ENCODE results near the gene ARMC2. TPM values are rescaled to one million over a fixed set of nuclear protein-coding genes. Genes with fewer than 3 reads are reported as not detected.

The ARMC2 gene
- total RNA-seq, 2 experiments from 2014 or later = 10.3 to 10.9 TPM

DNA sequence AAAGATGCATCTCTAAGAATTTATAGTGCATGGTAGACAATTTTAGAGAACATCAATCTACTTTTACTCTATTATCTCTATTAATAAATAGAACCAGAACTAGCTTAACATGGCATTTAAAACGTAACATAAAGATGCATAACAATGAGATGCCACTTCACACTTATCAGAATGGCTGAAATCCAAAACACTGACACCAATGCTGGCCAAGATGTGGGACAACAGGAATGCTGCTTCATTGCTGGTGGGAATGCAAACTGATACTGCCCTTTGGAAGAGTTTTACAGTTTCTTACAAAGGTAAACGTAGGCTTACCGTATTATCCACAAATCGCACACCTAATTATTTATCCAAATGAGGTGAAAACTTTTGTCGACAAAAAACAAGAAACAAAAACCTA lies 151.2 kb downstream of the ARMC2 start:
- ATAC-seq (no peak), DNase-seq (no peak)
- POLR2A ChIA-PET = no interaction called here
- no peaks in the 10 kb centered on the region for H3K9me3 Mint-ChIP-seq (ENCODE audit: insufficient read depth)
- CTCF ChIA-PET = interaction anchor here (0.6 to 1.2 kb wide), 2 partner anchors 41 to 73 kb away, joined by 3 read pairs; no protein-coding TSS in a partner anchor
- H3K27me3 Mint-ChIP-seq (ENCODE audit: low read depth) = no peaks in the 10 kb centered on the region
- peaks cover 10% of the 10 kb centered on the region for H3K4me1 Mint-ChIP-seq (ENCODE audit: low read depth)
- no peak overlapping the region for H3K27ac Mint-ChIP-seq
- peaks cover 43% of the 10 kb centered on the region for H3K36me3 Mint-ChIP-seq (ENCODE audit: low read depth)
- H3K4me3 Mint-ChIP-seq = no peak overlapping the region

DNA sequence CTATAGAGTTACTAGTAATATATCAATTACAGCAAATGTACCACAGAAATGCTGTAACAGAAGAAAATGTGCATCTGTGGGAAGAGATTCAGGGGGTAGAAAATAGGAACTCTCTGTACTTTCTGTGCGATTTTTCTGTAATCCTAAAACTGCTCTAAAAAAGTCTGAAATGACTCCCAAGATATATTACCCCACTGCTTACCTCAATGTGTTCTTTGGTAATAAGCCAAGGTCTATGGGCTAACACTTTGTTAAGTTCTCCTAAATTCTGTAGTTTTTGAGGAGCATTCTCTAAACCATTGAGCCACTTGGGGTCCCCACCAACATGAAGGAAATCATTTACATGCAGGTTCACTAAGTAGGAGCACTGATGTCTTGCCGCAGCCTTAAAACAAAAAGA lies 152.1 kb downstream of the ARMC2 start:
- CTCF ChIA-PET = no interaction called here
- POLR2A ChIA-PET = no interaction called here
- ATAC-seq (no peak), DNase-seq (no peak)
- no peak overlapping the region for H3K27ac Mint-ChIP-seq
- H3K4me3 Mint-ChIP-seq = no peak overlapping the region
- H3K27me3 Mint-ChIP-seq (ENCODE audit: low read depth) = no peaks in the 10 kb centered on the region
- peaks cover 46% of the 10 kb centered on the region for H3K36me3 Mint-ChIP-seq (ENCODE audit: low read depth)
- no peaks in the 10 kb centered on the region for H3K9me3 Mint-ChIP-seq (ENCODE audit: insufficient read depth)
- H3K4me1 Mint-ChIP-seq (ENCODE audit: low read depth) = peaks cover 17% of the 10 kb centered on the region

DNA sequence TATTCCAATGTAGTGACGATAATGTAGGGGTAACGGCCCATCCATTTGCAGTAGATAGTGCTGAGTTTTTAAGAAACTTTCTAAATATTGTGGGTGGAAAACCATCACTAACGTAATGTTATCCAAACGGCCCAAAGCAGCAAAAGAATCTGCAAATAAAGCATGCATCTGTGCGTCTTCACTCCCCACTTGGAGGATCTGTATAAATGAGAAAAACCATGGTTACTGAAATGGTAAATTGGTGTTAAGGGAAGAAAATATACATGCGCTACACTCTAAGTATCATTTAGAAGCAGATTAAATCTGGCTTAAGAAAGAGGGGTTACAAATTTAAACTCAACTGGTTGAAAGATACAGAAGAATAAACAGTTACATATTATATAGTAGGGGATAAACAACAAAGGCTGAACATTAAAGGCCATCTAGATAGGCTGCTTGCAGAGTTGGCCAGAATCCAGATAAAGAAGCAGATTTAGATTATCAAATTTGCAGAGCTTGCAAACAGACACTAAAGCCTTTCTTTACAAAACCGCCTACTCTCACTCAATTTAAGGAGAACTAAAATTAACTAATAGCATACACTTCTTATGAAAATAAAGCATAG lies 153.2 kb downstream of the ARMC2 start:
- CTCF ChIA-PET = no interaction called here
- ATAC-seq = no peak
- Mint-ChIP-seq H3K4me1 (ENCODE audit: low read depth) (peaks cover 23% of the 10 kb centered on the region), H3K9me3 (ENCODE audit: insufficient read depth) (no peaks in the 10 kb centered on the region), H3K27ac (no peak overlapping the region), H3K4me3 (no peak overlapping the region), H3K36me3 (ENCODE audit: low read depth) (peaks cover 39% of the 10 kb centered on the region), H3K27me3 (ENCODE audit: low read depth) (no peaks in the 10 kb centered on the region)
- no peak for DNase-seq
- POLR2A ChIA-PET = no interaction called here

DNA sequence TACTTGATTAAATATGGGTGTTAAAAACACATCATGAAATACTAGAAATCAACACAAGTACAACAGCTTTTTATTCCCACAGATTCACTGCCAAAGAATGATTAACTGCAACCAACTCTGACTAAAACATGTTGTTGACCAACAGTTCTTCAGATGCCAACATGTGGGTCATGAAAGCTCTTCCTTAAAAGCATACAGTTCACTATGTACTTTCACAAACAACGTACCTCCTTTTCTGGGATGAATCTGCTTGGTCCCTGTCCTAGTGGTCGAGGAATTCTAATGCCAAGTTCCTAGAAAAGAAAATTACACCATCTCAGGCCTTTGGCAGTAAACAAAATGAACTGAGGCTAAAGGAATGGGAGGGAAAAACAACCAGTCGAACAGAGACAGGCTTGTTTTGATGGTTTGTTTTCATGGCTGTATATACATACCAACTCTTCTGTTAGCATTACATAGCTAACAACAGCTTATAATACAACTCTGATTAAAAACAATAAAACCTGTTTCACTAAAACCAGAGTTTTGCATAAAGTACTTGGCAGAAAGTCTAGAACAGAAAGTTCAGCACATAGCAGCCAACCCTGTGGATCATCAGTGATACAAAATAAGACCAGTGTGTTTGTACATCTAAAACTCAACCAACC lies 154.0 kb downstream of the ARMC2 start:
- Mint-ChIP-seq H3K27ac (no peak overlapping the region), H3K9me3 (ENCODE audit: insufficient read depth) (no peaks in the 10 kb centered on the region), H3K4me3 (no peak overlapping the region), H3K36me3 (ENCODE audit: low read depth) (peaks cover 40% of the 10 kb centered on the region), H3K27me3 (ENCODE audit: low read depth) (no peaks in the 10 kb centered on the region), H3K4me1 (ENCODE audit: low read depth) (peaks cover 31% of the 10 kb centered on the region)
- CTCF ChIA-PET = no interaction called here
- ATAC-seq = no peak
- no peak for DNase-seq
- POLR2A ChIA-PET = no interaction called here

DNA sequence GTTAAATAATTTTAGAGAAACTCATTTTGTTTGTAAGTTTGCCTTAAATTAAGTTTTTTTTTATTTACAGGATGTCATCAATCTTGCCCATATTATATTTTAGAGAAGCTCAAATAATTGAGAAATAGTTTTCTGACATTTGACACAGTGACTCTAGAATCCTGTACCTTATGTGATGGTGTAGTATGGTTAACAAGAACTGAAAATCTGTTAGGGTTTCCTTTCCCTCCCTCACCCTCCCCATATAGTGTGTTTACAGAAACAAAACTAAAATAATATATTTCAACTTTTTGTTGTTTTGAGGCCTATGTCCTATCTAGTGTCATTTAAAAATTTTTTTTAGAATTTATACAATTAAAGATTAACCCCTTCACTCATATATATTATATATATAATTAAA lies 154.7 kb downstream of the ARMC2 start:
- no peak for ATAC-seq
- H3K4me3 Mint-ChIP-seq = no peak overlapping the region
- H3K27me3 Mint-ChIP-seq (ENCODE audit: low read depth) = no peaks in the 10 kb centered on the region
- ChIA-PET CTCF (no interaction called here), POLR2A (no interaction called here)
- peaks cover 37% of the 10 kb centered on the region for H3K4me1 Mint-ChIP-seq (ENCODE audit: low read depth)
- H3K27ac Mint-ChIP-seq = no peak overlapping the region
- H3K9me3 Mint-ChIP-seq (ENCODE audit: insufficient read depth) = no peaks in the 10 kb centered on the region
- no peak for DNase-seq
- H3K36me3 Mint-ChIP-seq (ENCODE audit: low read depth) = peaks cover 36% of the 10 kb centered on the region

DNA sequence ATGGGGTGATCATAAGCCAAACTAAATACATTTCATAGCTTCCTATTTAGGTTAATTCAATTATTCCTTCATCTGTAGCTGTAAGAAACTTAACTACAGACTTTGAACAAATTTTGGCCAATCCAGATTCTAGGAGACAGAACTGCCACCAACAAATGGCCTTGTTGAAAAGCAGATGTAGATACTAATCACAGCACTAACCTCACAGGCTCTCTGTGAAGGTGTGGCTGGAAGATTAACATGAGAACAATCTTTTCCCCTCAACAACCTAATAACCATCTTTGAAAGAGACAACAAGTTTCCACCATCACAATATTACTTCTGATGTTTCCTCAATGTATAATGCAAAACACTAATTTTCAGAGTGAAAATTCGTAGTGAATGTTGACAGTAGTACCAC lies 158.6 kb downstream of the ARMC2 start:
- H3K36me3 Mint-ChIP-seq (ENCODE audit: low read depth) = peaks cover 14% of the 10 kb centered on the region
- H3K27me3 Mint-ChIP-seq (ENCODE audit: low read depth) = no peaks in the 10 kb centered on the region
- peaks cover 53% of the 10 kb centered on the region for H3K4me1 Mint-ChIP-seq (ENCODE audit: low read depth)
- H3K27ac Mint-ChIP-seq = no peak overlapping the region
- ChIA-PET POLR2A (no interaction called here), CTCF (interaction anchor here (1.3 kb wide), 1 partner anchor 66 kb away, joined by 3 read pairs; no protein-coding TSS in a partner anchor)
- H3K4me3 Mint-ChIP-seq = peak overlapping the region; percentile 90
- ATAC-seq (no peak), DNase-seq (no peak)
- no peaks in the 10 kb centered on the region for H3K9me3 Mint-ChIP-seq (ENCODE audit: insufficient read depth)

DNA sequence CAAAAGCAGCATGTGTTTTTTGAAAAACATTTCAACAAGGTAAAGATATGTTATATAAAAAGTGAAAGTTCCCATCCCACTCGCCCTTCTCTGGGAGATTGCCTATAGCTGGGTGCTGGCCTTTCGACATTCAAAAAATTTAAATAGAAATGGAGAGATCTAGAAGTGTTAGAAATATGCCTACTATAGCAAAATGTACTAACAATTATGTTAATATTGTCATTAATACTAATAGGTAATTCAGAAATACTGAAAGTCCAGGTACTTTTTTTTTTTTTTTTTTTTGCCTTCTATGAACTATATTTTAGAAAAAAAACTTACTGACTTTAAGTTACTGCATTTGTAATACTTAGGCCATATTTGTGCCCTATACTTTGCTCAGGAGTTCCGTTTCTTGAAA lies 159.3 kb downstream of the ARMC2 start:
- Mint-ChIP-seq H3K9me3 (ENCODE audit: insufficient read depth) (no peaks in the 10 kb centered on the region), H3K4me1 (ENCODE audit: low read depth) (peaks cover 49% of the 10 kb centered on the region), H3K4me3 (peak overlapping the region; percentile 90), H3K27ac (no peak overlapping the region), H3K36me3 (ENCODE audit: low read depth) (peaks cover 13% of the 10 kb centered on the region), H3K27me3 (ENCODE audit: low read depth) (no peaks in the 10 kb centered on the region)
- no peak for ATAC-seq
- POLR2A ChIA-PET = no interaction called here
- CTCF ChIA-PET = interaction anchor here (1.0 to 4.3 kb wide), 2 partner anchors 61 to 65 kb away, joined by 3 to 21 read pairs; no protein-coding TSS in a partner anchor
- no peak for DNase-seq

DNA sequence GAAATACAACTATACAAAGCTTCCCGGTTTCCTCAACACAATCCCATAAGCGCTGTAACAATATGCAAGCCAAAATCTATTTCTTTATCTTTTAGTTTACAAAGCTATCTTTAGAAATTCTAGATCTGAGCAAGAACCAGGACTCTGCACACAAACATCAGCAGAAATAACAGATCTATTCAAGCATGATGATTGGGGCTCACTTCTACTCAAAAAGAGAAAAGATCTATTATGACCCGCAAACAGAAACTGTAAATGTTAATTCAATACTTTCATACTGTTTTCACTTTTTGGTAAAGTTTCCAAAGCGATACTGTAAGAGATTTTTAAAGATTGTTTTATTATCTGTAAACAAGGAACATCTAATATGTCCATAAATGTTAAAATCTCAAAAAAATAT lies 159.8 kb downstream of the ARMC2 start:
- Mint-ChIP-seq H3K27me3 (ENCODE audit: low read depth) (no peaks in the 10 kb centered on the region), H3K4me3 (peak overlapping the region; percentile 90), H3K9me3 (ENCODE audit: insufficient read depth) (no peaks in the 10 kb centered on the region), H3K4me1 (ENCODE audit: low read depth) (peaks cover 47% of the 10 kb centered on the region), H3K27ac (peak overlapping the region; percentile 10), H3K36me3 (ENCODE audit: low read depth) (peaks cover 13% of the 10 kb centered on the region)
- CTCF ChIA-PET = interaction anchor here (1.0 to 4.3 kb wide), 2 partner anchors 61 to 64 kb away, joined by 3 to 21 read pairs; no protein-coding TSS in a partner anchor
- no peak for DNase-seq
- ATAC-seq = no peak
- POLR2A ChIA-PET = interaction anchor here (1.0 to 1.4 kb wide), 2 partner anchors 28 to 85 kb away, joined by 3 to 4 read pairs; no protein-coding TSS in a partner anchor

DNA sequence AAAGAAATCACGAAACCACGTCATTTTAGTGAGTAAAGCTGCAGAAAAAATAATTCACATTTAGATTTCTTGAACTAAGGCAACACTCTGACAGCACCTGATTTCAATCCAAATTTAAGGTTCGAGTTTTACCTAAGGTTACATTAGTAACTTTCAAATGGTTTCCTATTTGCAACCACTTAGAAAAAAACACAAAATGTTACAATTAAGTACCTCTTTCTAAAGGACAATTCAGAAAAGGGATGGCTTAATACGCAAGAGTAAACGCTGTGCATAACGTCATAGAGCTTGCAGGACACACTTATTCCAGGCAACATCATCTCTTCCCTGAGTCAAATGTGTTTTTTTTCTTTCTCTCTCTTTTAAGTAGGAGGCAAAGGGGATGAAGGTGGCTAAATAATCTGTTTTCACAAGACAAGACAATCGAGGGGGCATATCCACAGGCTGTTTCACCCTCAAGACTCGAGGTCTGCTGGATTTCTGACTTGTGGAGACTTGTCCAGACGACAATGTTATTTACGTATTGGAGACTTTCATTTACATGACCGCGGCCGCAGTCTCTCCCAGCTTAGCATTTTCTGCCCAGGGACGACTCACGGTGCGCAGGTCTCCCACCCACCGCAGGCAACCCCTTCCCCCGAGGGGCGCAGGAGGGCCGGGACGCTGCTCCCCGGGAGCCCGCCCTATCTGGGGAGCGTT lies 160.5 kb downstream of the ARMC2 start:
- DNase-seq (peak; percentile 35), ATAC-seq (peak; percentile 12)
- H3K4me3 Mint-ChIP-seq = peak overlapping the region; percentile 90
- peaks cover 46% of the 10 kb centered on the region for H3K4me1 Mint-ChIP-seq (ENCODE audit: low read depth)
- no peaks in the 10 kb centered on the region for H3K9me3 Mint-ChIP-seq (ENCODE audit: insufficient read depth)
- H3K36me3 Mint-ChIP-seq (ENCODE audit: low read depth) = peaks cover 11% of the 10 kb centered on the region
- CTCF ChIA-PET = interaction anchor here (0.7 to 4.3 kb wide), 4 partner anchors 20 to 93 kb away, joined by 3 to 21 read pairs (median 3); no protein-coding TSS in a partner anchor
- POLR2A ChIA-PET = interaction anchor here (0.6 to 1.7 kb wide), 6 partner anchors 28 to 106 kb away, joined by 3 to 6 read pairs (median 3); partner anchors contain the start of gene SESN1
- H3K27me3 Mint-ChIP-seq (ENCODE audit: low read depth) = no peaks in the 10 kb centered on the region
- H3K27ac Mint-ChIP-seq = peak overlapping the region; percentile 91

DNA sequence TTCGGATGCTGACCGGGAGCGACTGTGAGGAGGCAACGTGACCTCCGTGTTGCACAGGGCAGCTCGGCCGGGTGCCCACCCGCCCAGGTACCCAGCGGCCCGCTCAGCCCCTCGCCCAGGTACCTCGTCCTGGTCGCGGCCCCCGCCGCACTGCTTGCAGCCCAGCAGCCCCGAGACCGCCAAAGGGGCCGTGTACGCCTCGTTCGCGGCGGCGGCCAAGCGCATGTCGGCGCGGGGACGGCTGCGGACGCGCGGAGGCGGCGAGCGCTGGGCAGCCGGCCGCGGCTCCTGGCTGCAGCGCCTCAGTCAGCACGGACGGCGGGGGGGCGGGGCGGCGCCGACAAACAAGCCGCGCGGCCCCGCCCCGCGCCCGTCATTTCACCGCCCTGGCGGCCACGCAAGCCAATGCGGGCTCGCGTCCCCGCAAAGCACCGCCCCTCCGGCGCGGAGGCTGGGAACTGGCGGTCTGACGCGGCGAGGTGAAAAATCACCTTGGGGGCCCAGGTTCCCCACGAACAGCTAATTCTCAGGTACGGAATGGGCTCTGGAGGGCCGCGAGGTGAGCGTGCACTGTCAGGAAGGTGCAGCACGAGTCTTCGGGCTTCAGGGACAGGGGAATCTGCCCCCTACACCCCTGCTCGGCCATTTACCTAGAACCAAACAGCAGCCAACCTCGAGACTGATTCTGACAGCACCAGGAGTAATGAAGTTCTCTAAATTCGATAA lies 161.2 kb downstream of the ARMC2 start:
- Mint-ChIP-seq H3K9me3 (ENCODE audit: insufficient read depth) (no peaks in the 10 kb centered on the region), H3K4me3 (peak overlapping the region; percentile 92), H3K27ac (peak overlapping the region; percentile 95), H3K36me3 (ENCODE audit: low read depth) (peaks cover 11% of the 10 kb centered on the region), H3K27me3 (ENCODE audit: low read depth) (no peaks in the 10 kb centered on the region), H3K4me1 (ENCODE audit: low read depth) (peaks cover 42% of the 10 kb centered on the region)
- DNase-seq = peak; percentile 93
- CTCF ChIA-PET = interaction anchor here (0.7 to 4.3 kb wide), 15 partner anchors 10 to 468 kb away, joined by 3 to 21 read pairs (median 3); partner anchors contain the start of genes CD164, CEP57L1 and SESN1
- ATAC-seq = peak; percentile 96
- POLR2A ChIA-PET = interaction anchor here (0.6 to 1.7 kb wide), 9 partner anchors 27 to 140 kb away, joined by 3 to 12 read pairs (median 3); partner anchors contain the start of gene SESN1

DNA sequence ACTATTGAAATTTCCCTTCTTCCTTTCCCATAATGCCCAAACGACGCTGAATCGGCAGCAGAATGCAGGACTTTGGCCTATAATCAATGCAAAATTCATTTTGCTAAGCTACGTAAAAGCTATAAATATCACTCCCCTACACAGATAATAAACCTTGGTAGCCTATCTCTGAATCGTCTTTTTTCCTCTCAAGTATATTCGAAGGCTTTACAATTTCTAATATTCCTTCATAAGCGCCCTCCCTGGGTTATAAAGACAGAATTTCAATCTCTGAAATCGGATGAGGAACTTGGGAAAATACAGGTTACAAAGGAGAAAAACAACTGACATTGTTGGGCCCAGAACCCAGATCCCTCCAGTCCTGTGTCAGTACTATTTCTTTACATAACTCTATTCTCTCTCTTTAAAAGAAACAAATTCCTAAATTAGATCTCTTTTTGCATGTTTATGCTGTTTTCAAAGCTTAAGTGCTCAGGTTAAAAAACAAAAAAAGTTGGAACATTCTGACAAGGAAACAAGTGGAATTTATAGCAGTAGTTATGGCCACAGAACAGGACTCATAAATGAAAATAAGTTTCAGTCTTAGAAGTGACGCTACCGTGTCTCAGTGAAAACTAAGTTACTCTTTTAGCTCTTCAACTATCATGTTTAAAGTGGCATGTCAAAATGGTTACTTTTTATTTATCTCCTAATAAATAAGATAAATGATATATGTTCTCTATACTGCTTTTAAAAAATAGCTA lies 161.9 kb downstream of the ARMC2 start:
- no peak for DNase-seq
- POLR2A ChIA-PET = interaction anchor here (0.6 to 1.7 kb wide), 5 partner anchors 45 to 140 kb away, joined by 3 to 12 read pairs (median 3); partner anchors contain the start of gene SESN1
- peak overlapping the region; percentile 95 for H3K27ac Mint-ChIP-seq
- peak overlapping the region; percentile 92 for H3K4me3 Mint-ChIP-seq
- peaks cover 41% of the 10 kb centered on the region for H3K4me1 Mint-ChIP-seq (ENCODE audit: low read depth)
- peak; percentile 1 for ATAC-seq
- no peaks in the 10 kb centered on the region for H3K27me3 Mint-ChIP-seq (ENCODE audit: low read depth)
- CTCF ChIA-PET = interaction anchor here (0.7 to 4.3 kb wide), 17 partner anchors 9 to 468 kb away, joined by 3 to 21 read pairs (median 3); partner anchors contain the start of genes CD164, CEP57L1 and SESN1
- no peaks in the 10 kb centered on the region for H3K9me3 Mint-ChIP-seq (ENCODE audit: insufficient read depth)
- H3K36me3 Mint-ChIP-seq (ENCODE audit: low read depth) = peaks cover 8% of the 10 kb centered on the region

Measured in activated CD8-positive, alpha-beta T cell treated with anti-CD3 and anti-CD28 coated beads, Interleukin-2, amount 10 ng/mL, durations not matched to agents 7 days and 5 days (primary cell).